HepG2 (cell line): Measurements from ENCODE around the gene OVOL3. TPM values are rescaled to one million over a fixed set of nuclear protein-coding genes. Genes with fewer than 3 reads are reported as not detected.

ENCODE experiments used
- ATAC-seq: fragments of 200-7000 bp; cut with Tn5 transposase; 3 replicates; pipeline ENCODE4 v1.9.1; 2020; ENCODE audit warnings: mild to moderate bottlenecking, moderate library complexity
- BruUV-seq: library from RNA; stranded (reverse); fragments of 400-500 nt; replicated peaks from 2 replicates; lab custom pipeline; 2021; lab: Mats Ljungman, UMichigan
- CTCF ChIA-PET: fragments of 300-600 bp; formaldehyde crosslinking; extraction: SDS; loops from one replicate; lab custom pipeline; 2021; ENCODE audit warnings: low total read pairs, inconsistent platforms, low intra/inter-chr PET ratio; lab: Yijun Ruan, JAX
- POLR2A ChIA-PET: fragments of 350-600 bp; sonication (Branson Sonifier 250); formaldehyde crosslinking; loops from one replicate; lab custom pipeline; 2020; ENCODE audit warnings: antibody characterized with exemption, inconsistent platforms; lab: Yijun Ruan, JAX
- DNase-seq: peaks from one replicate; pipeline ENCODE4 v3.0.0-alpha.2; 2015; ENCODE audit warnings: low spot score
- FAIRE-seq: peaks from 3 replicates; lab custom pipeline; 2011; peaks lifted over from hg19 to GRCh38; lab: Jason Lieb, UNC
- H2AFZ ChIP-seq: one replicate; pipeline ENCODE4 v1.6.1; 2011; ENCODE audit warnings: low read length, inconsistent platforms
- H3K27ac ChIP-seq: fragments of 300-600 bp; 3 replicates; pipeline ENCODE4 v1.8.0; 2011; ENCODE audit warnings: mixed run types, mild to moderate bottlenecking, mixed read lengths, low read length, inconsistent platforms; ENCODE audit not compliant: insufficient read depth; ENCODE audit errors: extremely low read length
- H3K27me3 ChIP-seq, 2 experiments: fragments of 200-600 bp in 1 of 2; 2 replicates in 1 of 2; 3 replicates in 1 of 2; pipeline versions ENCODE4 v1.6.0 to v1.8.0; 2011; ENCODE audit warnings: low read length in 2 of 2, mild to moderate bottlenecking in 2 of 2, moderate library complexity in 2 of 2, inconsistent platforms in 1 of 2; ENCODE audit not compliant: insufficient read depth in 2 of 2, control insufficient read depth in 1 of 2
- H3K36me3 ChIP-seq, 2 experiments: fragments of 200-600 bp in 1 of 2; replicated peaks in 1 of 2; 2 replicates in 1 of 2; 3 replicates in 1 of 2; pipeline versions ENCODE4 v1.5.1 to v1.8.0; 2011; ENCODE audit warnings: low read length in 2 of 2, inconsistent platforms in 1 of 2; ENCODE audit not compliant: insufficient read depth in 2 of 2, control insufficient read depth in 1 of 2
- H3K4me1 ChIP-seq: 2 replicates; pipeline ENCODE4 v1.5.1; 2012; ENCODE audit warnings: low read length, inconsistent platforms; ENCODE audit not compliant: insufficient read depth
- H3K4me2 ChIP-seq: 2 replicates; pipeline ENCODE4 v1.6.0; 2011; ENCODE audit warnings: low read depth, low read length, inconsistent platforms
- H3K4me3 ChIP-seq, 3 experiments: fragments of 200-600 bp in 1 of 3; sonication (generic), shearing (Covaris generic) in 1 of 3; replicated peaks in 1 of 3; 2 replicates each; pipeline ENCODE4 v1.5.1; 2011 to 2016; ENCODE audit warnings: low read length in 3 of 3, inconsistent platforms in 2 of 3, low read depth in 2 of 3, mild to moderate bottlenecking in 2 of 3, control low read depth in 1 of 3, mixed read lengths in 1 of 3; ENCODE audit not compliant: insufficient read depth in 1 of 3
- H3K79me2 ChIP-seq: one replicate; pipeline ENCODE4 v1.6.1; 2011; ENCODE audit warnings: low read length, inconsistent platforms; ENCODE audit not compliant: insufficient read depth
- H3K9ac ChIP-seq: 2 replicates; pipeline ENCODE4 v1.6.0; 2011; ENCODE audit warnings: mild to moderate bottlenecking, low read depth, low read length, inconsistent platforms; ENCODE audit not compliant: insufficient read depth
- H3K9me3 ChIP-seq: 2 replicates; pipeline ENCODE4 v1.5.1; 2012; ENCODE audit warnings: mild to moderate bottlenecking, low read length
- H4K20me1 ChIP-seq: 2 replicates; pipeline ENCODE4 v1.6.0; 2011; ENCODE audit warnings: inconsistent platforms, mild to moderate bottlenecking, low read length, moderate library complexity; ENCODE audit not compliant: insufficient read depth
- BCLAF1 ChIP-seq: fragments of 450-650 bp; IDR thresholded peaks from 2 replicates; pipeline ENCODE4 v1.6.1; 2017; ENCODE audit warnings: mild to moderate bottlenecking
- ELF4 ChIP-seq: sonication (generic); formaldehyde crosslinking; IDR thresholded peaks from 2 replicates; pipeline ENCODE4 v1.5.0; 2020; ENCODE audit warnings: missing genetic modification reagents, mild to moderate bottlenecking, moderate library complexity, borderline replicate concordance
- KMT2B ChIP-seq: IDR thresholded peaks from 2 replicates; pipeline ENCODE4 v1.6.1; 2016; ENCODE audit warnings: missing genetic modification reagents, missing compliant biosample characterization
- NKX3-1 ChIP-seq: sonication (generic); formaldehyde crosslinking; IDR thresholded peaks from 2 replicates; pipeline ENCODE4 v1.5.0; 2020; ENCODE audit warnings: missing genetic modification reagents
- ZNF121 ChIP-seq: sonication (generic); formaldehyde crosslinking; IDR thresholded peaks from 2 replicates; pipeline ENCODE4 v1.5.0; 2020; ENCODE audit warnings: mild to moderate bottlenecking, missing genetic modification reagents
- ZNF770 ChIP-seq: sonication (generic); formaldehyde crosslinking; IDR thresholded peaks from 2 replicates; pipeline ENCODE4 v1.5.0; 2020; ENCODE audit warnings: mild to moderate bottlenecking, missing genetic modification reagents
- ZNF792 ChIP-seq: IDR thresholded peaks from 2 replicates; pipeline ENCODE4 v1.6.1; 2016
- WGBS: methylation state at CpG from one replicate; pipeline ENCODE4 v1.1.6; 2017; ENCODE audit warnings: low lambda C conversion rate; 5-methylcytosine and 5-hydroxymethylcytosine counted together
- in situ Hi-C: cut with HindIII; loops from 2 replicates; pipeline ENCODE4 v1.10.0; 2017; ENCODE audit warnings: low pct_unique_long_range_greater_than_20kb; ENCODE audit not compliant: extremely low pct_ligation_motif_present
- intact Hi-C: fragments of 100-400 bp; cut with micrococcal nuclease; formaldehyde crosslinking; loops from one replicate; pipeline ENCODE4 v1.10.0; 2022; ENCODE audit not compliant: unreplicated experiment
- polyA plus RNA-seq, 8 experiments: library from polyadenylated mRNA; depleted of rRNA in 3 of 8; stranded (reverse) in 7 of 8; unstranded in 1 of 8; fragments of >200 nt; fragmentation: Illumina TruSeq in 4 of 8; extraction: Trizol in 4 of 8; gene quantifications; 2 replicates each; pipeline versions ENCODE4 v1.2.1 to v1.2.3, GENCODE V29; 2011 to 2016; ENCODE audit warnings: low read depth in 4 of 8, missing spikeins in 1 of 8, mixed read lengths in 1 of 8; ENCODE audit not compliant: insufficient read depth in 1 of 8
- total RNA-seq, 5 experiments: library from RNA; depleted of rRNA; stranded (reverse); fragments of >200 nt; fragmentation: Illumina TruSeq; extraction: Trizol; gene quantifications; 2 replicates each; pipeline ENCODE4 v1.2.3, GENCODE V29; 2016; ENCODE audit warnings: low read depth in 1 of 5
- TF ChIP-seq, protein P1 (sequence below): sonication (generic); formaldehyde crosslinking; IDR thresholded peaks from 2 replicates; pipeline ENCODE4 v1.4.0; 2020; ENCODE audit warnings: missing genetic modification reagents
- TF ChIP-seq, protein P2 (sequence below): sonication (generic); formaldehyde crosslinking; IDR thresholded peaks from 2 replicates; pipeline ENCODE4 v1.4.0; 2020; ENCODE audit warnings: missing genetic modification reagents

The OVOL3 gene
- total and polyA plus RNA-seq, 2 of the 13 experiments (the other 11 are each of a cell fraction or from before 2014, with no cell fraction given) = not detected

DNA sequence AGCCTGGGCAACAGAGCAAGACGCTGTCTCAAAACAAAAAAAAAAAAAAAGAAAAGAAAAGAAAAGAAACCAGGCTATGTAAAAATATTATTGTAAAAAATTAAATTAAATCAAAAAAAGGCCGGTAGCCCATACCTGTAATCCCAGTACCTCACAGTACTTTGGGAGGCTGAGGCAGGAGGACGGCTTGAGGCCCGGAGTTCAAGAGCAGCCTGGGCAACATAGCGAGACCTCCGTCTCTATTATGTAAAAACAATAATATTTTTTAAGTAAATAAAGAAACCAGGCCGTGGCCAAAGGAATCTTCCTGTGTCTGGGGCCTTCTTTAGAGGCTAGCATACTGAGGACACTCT, 28.2 kb downstream of the OVOL3 start:
- intact Hi-C loops (no loop called here), in situ Hi-C loops (no loop called here)
- peak overlapping the region; percentile 93 for H3K27ac ChIP-seq
- ATAC-seq = no peak
- no TSS peak for BruUV-seq
- no peaks in the 10 kb centered on the region for H3K9me3 ChIP-seq
- H3K79me2 ChIP-seq = peaks cover 16% of the 10 kb centered on the region
- no peaks in the 10 kb centered on the region; a peak in 1 of 5 replicates for H3K27me3 ChIP-seq
- peak overlapping the region; percentile 94 for H3K4me2 ChIP-seq
- H2AFZ ChIP-seq = no peak overlapping the region
- TF ChIP-seq, protein P1, sequence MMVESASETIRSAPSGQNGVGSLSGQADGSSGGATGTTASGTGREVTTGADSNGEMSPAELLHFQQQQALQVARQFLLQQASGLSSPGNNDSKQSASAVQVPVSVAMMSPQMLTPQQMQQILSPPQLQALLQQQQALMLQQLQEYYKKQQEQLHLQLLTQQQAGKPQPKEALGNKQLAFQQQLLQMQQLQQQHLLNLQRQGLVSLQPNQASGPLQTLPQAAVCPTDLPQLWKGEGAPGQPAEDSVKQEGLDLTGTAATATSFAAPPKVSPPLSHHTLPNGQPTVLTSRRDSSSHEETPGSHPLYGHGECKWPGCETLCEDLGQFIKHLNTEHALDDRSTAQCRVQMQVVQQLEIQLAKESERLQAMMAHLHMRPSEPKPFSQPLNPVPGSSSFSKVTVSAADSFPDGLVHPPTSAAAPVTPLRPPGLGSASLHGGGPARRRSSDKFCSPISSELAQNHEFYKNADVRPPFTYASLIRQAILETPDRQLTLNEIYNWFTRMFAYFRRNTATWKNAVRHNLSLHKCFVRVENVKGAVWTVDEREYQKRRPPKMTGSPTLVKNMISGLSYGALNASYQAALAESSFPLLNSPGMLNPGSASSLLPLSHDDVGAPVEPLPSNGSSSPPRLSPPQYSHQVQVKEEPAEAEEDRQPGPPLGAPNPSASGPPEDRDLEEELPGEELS (CRISPR knock-in tag) = no peak
- TF ChIP-seq ZNF121 (CRISPR knock-in tag) = peak; percentile 90
- no peak for TF ChIP-seq KMT2B
- TF ChIP-seq NKX3-1 = 0 out of 2 replicates have a peak, but pooled peaks have one; percentile 1
- 0 out of 2 replicates have a peak, but pooled peaks have one; percentile 4 for TF ChIP-seq ELF4 (CRISPR knock-in tag)
- TF ChIP-seq BCLAF1 = no peak
- TF ChIP-seq, protein P2, sequence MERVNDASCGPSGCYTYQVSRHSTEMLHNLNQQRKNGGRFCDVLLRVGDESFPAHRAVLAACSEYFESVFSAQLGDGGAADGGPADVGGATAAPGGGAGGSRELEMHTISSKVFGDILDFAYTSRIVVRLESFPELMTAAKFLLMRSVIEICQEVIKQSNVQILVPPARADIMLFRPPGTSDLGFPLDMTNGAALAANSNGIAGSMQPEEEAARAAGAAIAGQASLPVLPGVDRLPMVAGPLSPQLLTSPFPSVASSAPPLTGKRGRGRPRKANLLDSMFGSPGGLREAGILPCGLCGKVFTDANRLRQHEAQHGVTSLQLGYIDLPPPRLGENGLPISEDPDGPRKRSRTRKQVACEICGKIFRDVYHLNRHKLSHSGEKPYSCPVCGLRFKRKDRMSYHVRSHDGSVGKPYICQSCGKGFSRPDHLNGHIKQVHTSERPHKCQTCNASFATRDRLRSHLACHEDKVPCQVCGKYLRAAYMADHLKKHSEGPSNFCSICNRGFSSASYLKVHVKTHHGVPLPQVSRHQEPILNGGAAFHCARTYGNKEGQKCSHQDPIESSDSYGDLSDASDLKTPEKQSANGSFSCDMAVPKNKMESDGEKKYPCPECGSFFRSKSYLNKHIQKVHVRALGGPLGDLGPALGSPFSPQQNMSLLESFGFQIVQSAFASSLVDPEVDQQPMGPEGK (CRISPR knock-in tag) = no peak
- 0 out of 2 replicates have a peak, but pooled peaks have one; percentile 1 for TF ChIP-seq ZNF792 (CRISPR knock-in tag)
- TF ChIP-seq ZNF770 (CRISPR knock-in tag) = peak; percentile 94
- FAIRE-seq = no peak
- H4K20me1 ChIP-seq = peaks cover 8% of the 10 kb centered on the region
- H3K9ac ChIP-seq = peak overlapping the region; percentile 99
- POLR2A ChIA-PET = interaction anchor here (0.5 to 3.6 kb wide), 11 partner anchors 8 to 1178 kb away, joined by 3 to 51 read pairs (median 5); partner anchors contain the start of genes POLR2I, TBCB, THAP8 and WDR62
- peaks cover 7 to 9% of the 10 kb centered on the region in 2 experiments for H3K36me3 ChIP-seq
- CTCF ChIA-PET = no interaction called here
- H3K4me1 ChIP-seq = peaks cover 24% of the 10 kb centered on the region
- peak overlapping the region; percentile 79 to 100 (median 98) for H3K4me3 ChIP-seq
- peak; percentile 32 for DNase-seq
- 15% methylated on average over 7 of the region's 7 CpGs for WGBS
